Suppressor macrophage (primary cell): Measurements from ENCODE around the gene SALL4.
"Not testable (repeated sequence)": the region's sequence is repeated elsewhere in the genome, so short reads cannot be mapped to it uniquely, and the experiment has no call there.

ENCODE experiments used
- DNase-seq, 4 experiments: peaks; one replicate each; pipeline ENCODE4 v3.0.0-alpha.2; 2020 to 2022

The SALL4 gene

GRCh38 chr20:51801122-51801822 lies 1.0 kb downstream of the SALL4 start:
- DNase-seq = peak; percentile 12 to 49 (median 31)

GRCh38 chr20:51800872-51801121 lies 1.5 kb downstream of the SALL4 start:
- peak in 3 of 4 experiments; percentile 2 to 20 (median 6) for DNase-seq

DNA sequence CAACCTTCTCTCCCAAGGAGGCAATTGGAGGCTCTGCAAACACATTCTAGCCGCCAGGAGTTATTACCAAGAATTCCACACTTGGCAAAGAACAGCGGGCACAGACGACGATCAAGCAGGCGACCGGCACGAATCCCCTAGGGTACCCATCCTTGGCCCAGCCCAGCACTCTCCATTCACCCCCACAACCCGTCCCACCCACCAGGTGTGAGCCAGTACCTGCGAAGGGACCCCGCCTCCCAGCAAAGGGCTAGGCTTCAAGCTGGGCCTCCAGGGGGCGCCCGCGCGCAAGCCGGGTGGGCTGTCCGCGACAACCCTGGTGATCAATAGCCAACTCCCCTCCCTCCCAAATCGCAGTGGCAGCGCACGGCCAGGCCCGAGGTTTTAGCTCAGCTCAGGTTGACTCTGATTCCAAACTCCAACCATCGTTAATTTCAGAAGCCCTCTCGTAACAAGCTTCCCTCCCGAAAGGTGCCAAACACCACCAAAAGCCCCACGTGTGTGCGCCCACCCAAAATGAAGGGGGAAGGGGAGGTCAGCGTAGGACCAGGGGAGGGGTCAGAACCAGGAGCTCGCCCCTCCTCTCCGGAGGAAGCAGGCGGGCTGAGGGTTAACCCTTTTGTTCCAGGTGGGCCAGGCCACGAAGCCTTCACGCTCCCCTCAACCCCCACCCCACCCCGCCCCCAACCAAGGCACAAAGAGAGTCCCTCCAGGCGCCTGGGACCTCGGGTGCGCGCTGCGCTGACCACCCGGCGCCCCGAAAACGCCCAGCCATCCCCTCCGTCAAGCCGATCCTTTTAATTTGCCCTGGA lies 2.1 kb downstream of the SALL4 start:
- DNase-seq = peak; percentile 6 to 61 (median 28)

DNA sequence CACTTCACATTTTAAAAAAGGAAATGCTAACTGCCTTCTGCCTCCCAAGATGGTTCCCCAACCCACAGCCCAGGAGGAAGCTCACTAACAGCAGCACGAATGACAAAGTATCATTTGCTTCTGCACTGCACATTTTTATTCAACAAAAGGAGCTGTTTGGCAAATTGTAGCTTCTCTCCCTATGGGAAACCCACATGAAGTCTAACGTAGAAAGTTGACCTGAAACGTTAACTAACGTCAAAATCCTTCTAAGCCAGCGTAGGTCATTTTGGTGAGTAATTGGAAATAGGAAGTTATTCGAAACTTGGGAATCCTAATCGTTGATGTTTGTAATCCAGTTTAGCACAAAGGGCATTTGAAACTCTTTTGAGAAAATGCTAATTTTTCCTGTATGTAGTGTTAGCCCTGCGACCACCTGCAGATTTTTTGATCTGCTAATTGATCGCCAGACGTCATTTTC lies 2.9 kb downstream of the SALL4 start:
- DNase-seq = peak; percentile 47 to 66 (median 58)

DNA sequence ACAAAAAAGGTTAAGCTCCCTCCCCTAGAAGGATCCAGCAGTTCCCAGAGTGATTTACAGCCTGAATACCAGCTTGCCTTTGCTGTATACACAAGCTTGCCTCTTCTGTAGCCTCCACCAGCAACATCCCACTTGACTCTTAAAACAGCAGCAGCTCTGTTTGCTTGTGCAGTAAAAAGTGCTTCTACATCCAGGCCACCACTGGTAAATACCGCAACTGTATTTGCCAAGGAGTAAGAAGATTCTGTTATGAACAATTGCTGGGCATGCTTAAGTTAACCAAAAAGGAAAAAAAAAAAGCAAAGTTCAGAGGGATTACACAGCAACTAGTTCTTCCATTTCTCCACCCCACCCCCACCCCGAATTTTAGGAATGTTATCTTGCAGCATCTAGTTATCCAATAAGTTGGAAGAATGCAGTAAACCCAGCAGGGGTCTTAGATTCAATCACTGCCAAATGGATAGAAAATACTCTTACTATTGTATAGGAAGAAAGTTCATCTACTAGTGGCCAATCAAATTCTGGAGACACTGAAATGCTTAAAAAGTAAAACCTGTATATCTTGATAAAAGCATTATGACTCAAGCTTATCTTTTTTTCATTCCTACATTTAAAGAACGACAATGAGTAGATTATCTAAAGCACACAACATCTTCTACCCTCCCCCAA lies 4.8 kb downstream of the SALL4 start:
- no peak for DNase-seq

- DNase-seq = no peak
These were observed 6.0 kb downstream of the SALL4 start for GRCh38 chr20:51796340-51796739.

- DNase-seq = peak in 1 of 4 experiments; percentile 4
These were observed 9.4 kb downstream of the SALL4 start for GRCh38 chr20:51792960-51793359.

GRCh38 chr20:51791626-51792025 lies 10.7 kb downstream of the SALL4 start:
- no peak for DNase-seq

DNA sequence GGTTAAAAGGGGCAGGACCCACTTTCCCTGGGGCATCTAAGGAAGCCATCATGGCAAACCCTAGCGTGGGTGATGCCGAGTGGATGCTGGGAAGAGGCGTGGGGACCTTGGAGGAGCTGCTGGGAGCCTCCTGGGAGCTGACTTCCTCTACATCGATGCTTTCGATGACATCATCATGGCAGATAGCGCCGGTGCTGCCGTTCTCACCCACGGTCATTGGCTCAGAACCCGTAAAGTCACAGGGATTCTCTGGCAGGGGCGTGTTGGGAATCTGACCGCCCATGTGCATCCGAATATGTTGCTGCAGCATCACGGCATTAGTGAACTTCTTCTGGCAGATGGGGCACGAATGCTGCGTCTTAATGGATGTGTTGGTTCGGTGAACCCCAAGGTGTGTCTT lies 12.1 kb downstream of the SALL4 start:
- no peak for DNase-seq

- DNase-seq = peak in 1 of 4 experiments; percentile 20
These were observed 12.9 kb downstream of the SALL4 start for GRCh38 chr20:51789434-51789833.

DNA sequence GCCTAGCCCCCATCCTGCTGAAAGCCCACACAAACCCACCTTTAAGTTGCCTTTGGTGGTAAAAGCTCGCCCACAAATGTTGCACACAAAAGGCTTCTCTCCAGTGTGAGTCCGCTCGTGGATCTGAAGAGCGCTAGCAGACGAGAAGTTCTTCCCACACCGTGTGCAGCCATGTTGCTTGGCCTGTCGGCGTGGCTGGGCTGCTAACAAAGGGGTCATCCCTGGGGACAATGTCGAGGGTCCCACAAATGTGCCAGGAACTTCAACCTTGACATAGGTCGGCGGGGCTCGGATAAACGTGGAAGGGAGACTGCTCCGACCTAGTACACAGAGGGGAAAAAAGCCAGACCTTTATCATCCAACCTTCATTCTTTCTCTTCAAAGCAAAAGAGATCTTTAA lies 13.5 kb downstream of the SALL4 start:
- no peak for DNase-seq

- no peak for DNase-seq
These were observed 18.0 kb downstream of the SALL4 start for GRCh38 chr20:51784299-51784698.

DNA sequence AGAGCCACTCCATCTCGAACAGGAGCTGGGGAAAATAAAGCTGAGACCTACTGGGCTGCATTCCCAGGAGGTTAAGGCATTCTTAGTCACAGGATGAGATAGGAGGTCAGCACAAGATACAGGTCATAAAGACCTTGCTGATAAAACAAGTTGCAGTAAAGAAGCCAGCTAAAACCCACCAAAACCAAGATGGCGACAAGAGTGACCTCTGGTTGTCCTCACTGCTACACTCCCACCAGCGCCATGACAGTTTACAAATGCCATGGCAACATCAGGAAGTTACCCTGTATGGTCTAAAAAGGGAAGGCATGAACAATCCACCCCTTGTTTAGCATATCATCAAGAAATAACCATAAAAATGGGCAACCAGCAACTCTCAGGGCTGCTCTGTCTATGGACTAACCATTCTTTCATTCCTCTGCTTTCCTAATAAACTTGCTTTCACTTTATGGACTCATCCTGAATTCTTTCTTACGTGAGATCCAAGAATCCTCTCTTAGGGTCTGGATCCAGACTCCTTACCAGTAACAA lies 24.0 kb downstream of the SALL4 start:
- not testable (repeated sequence) for DNase-seq

DNA sequence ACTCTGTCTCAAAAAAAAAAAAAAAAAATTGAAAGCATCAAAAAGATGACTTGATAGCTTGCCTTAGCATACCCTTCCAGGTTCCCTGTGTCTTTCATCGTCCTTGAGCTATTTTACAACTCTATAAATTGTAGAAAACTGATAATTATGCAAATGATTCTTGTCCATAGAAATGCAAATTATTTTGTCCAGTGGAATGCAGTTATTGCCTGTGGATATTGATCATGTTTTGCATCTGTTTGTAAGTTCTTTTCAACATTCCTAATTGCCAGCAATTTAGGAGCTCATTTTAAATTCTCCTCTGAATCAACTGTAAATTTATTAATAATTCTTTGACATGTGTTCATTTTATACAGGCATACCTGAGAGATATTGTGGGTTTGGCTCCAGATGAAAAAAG lies 27.1 kb downstream of the SALL4 start:
- no peak for DNase-seq

DNA sequence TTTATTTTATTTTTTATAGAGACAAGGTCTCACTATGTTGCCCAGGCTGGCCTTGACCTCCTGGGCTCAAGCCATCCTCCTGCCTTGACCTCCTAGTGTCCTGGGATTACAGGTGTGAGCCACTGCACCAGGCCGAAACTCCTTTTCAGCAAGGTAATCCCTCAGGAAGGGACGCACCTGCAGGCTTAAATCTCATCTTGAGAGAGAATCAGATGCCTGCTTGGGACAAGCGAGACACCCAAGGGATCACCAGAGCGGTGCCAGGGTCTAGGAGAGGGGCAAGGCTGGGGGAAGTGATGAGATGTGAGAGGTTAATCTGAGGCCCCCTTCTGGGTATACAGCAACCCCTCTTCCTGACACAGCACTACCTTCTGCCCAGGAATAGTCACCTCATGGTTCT lies 30.1 kb downstream of the SALL4 start:
- no peak for DNase-seq

DNA sequence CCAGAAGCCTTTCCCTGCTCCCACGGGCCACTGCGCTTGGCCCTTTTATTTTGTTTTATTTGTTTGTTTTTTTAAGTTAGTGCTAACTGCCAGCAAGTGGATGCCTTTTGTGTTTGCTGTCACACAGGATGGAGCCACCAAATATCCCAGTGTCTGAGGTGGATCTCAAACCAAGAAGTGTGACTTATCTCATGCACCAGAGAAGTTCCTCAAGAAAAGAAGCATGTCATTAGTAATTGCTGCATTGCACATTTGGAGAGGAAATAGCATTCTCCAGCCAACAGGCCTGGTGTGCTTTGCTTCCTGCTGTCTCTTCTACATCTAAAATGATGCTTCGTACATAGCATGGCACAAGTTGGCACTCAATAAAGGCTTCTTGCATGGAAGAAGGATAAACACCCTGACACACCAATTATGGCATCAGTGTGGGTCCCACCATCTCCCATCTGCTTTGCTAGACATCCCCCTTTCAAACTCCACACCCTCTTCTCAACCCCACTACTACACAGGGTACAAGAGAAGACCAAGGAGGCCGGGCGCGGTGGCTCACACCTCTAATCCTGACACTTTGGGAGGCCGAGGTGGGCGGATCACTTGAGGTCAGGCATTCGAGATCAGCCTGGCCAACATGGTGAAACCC lies 32.2 kb downstream of the SALL4 start:
- peak in 3 of 4 experiments; percentile 16 to 61 (median 19) for DNase-seq

GRCh38 chr20:51768759-51769517 lies 33.4 kb downstream of the SALL4 start:
- no peak for DNase-seq

DNA sequence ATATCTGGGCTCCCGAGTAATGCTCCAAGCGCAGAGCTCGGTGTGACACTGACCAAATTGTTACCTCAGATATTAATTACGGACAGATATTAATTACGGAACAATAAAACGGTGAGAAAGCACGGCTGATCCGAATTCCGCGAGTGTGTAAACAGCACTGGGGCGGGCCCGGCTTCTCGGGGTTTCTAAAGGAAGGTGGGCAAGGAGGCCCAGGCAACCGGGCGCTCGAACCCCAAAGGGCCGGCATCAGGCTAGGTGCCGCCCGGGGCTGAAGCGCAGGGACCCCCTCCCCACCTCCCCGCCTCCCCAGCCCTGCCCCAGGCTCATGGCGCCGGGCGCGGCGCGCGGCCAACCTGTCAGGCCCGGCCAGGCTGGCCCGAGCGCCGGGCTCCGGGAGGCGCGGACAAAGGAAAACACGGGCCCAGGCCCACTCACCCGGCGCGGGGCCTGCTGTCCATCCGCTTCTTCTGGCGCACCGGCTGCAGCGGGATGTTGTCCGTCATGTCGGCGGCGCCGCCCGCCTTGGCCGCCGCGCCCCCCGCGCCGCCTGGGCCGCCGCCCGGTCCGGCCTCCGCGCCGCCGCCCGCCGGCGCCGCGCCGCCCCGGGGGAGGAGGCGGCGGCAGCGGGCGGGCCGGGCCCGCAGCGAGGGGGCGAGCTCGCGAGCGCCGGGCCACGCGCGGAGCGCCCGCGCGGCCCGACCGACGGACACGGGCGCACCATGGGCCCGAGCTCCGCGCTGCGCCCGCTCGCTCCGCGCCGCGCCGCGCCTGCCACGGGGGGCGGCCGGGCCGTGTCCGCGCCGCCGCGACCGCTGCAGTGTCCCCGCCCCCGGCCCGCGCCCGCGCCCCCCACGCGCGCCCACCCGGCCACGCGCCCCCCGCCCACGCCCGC lies 34.2 kb downstream of the SALL4 start, which contains the start of gene ATP9A:
ATP9A (minus strand) TSS at position 524 of the 892 bp plus-strand sequence; CDS start at position 503, 21 bp downstream.
- peak in 3 of 4 experiments; percentile 12 to 46 (median 43) for DNase-seq

DNA sequence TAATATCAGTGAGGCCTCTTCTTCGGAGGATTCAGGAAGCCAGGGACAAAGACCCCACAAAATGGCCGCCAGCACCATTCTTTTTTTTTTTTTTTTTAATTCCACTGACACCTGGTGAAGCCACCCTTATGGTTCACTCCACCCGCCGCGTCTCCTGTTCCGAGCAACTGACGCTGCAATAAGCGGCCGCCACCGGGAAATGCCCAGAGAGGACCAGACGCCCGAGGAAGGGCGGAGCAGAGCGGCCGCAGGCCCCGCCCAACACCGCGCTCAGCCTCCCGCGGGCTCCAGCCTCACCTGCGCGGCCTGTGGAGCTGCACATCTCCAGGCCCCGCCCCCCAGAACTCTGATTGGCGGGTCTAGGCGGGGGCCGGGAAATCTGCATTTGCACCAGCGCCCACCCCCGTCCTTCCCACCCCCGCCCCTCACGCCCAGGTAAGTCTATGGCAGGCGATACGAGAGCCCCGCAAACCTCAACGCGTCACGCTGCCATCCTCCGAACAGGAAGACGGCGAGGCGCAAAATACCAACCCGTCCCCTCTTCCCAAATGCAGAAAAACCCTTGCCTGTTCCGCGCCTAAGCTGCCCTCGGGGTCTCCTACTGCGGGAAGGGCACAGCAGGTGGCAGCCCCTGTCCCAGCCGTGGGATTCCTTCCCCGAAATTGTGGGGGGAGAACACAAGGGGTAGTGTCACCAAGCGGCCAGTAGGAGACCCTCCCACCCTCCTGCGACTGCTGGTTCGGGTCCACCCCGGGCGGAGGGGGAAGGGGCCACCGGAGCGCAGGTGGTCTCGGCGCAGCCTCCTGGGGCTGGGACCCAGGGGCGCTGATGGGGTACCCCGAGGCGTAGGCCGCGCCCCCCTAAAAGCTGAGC lies 35.1 kb downstream of the SALL4 start:
- DNase-seq = peak in 3 of 4 experiments; percentile 17 to 66 (median 60)

GRCh38 chr20:51765381-51765780 lies 36.9 kb downstream of the SALL4 start:
- DNase-seq = not testable (repeated sequence)
